Osteocyte (in vitro differentiated cells): ENCODE measurements around the gene WNT2. TPM values are rescaled to one million over a fixed set of nuclear protein-coding genes. Genes with fewer than 3 reads are reported as not detected.

Experiments used
- DNase-seq: peaks from one replicate; pipeline ENCODE4 v3.0.0; 2021; ENCODE audit warnings: mixed read lengths; ENCODE audit not compliant: unreplicated experiment; ENCODE audit errors: extremely low spot score
- H3K27ac Mint-ChIP-seq: one replicate; pipeline ENCODE4 v1.8.0; 2021; ENCODE audit warnings: mild to moderate bottlenecking, mixed read lengths; ENCODE audit not compliant: unreplicated experiment
- H3K27me3 Mint-ChIP-seq: one replicate; pipeline ENCODE4 v1.8.0; 2021; ENCODE audit warnings: mixed read lengths; ENCODE audit not compliant: unreplicated experiment
- H3K36me3 Mint-ChIP-seq: one replicate; pipeline ENCODE4 v1.8.0; 2021; ENCODE audit warnings: mixed read lengths; ENCODE audit not compliant: unreplicated experiment
- H3K4me1 Mint-ChIP-seq: one replicate; pipeline ENCODE4 v1.8.0; 2021; ENCODE audit warnings: mixed read lengths; ENCODE audit not compliant: unreplicated experiment
- H3K4me3 Mint-ChIP-seq: one replicate; pipeline ENCODE4 v1.8.0; 2021; ENCODE audit warnings: mild to moderate bottlenecking, moderate library complexity, mixed read lengths; ENCODE audit not compliant: unreplicated experiment
- H3K9me3 Mint-ChIP-seq: one replicate; pipeline ENCODE4 v1.8.0; 2021; ENCODE audit warnings: mixed read lengths; ENCODE audit not compliant: unreplicated experiment
- total RNA-seq: library from RNA; stranded (reverse); gene quantifications from 2 replicates; pipeline ENCODE4 v1.2.1, GENCODE V29; 2021
- TF ChIP-seq, protein P1 (sequence below): fragments of 200-600 bp; sonication (generic); IDR thresholded peaks from 2 replicates; pipeline ENCODE4 v1.5.0; 2021; ENCODE audit warnings: antibody characterized with exemption, mild to moderate bottlenecking, moderate library complexity

Gene WNT2
- total RNA-seq, 1 donor from 2014 or later: 9.5 TPM

DNA sequence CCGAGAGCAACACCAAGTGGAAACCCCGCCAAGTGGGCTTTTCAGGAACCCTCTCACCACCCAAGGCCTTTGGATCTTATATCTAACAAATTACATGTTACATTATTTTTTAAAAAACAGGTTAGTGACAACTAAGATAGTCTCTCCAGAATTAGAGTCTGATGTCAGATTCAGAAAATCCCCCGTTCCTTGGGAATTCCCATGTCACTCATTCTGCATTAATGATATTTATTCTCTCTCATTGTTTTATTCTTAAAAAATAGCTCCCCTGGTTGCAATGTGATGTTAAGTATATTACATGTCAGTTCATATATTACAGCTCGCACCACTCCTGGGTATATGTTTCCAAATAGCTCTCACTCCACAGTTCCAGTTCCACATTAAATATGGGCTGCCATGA is 81.8 kb downstream of the WNT2 start:
- Mint-ChIP-seq H3K36me3 (peaks cover 4% of the 10 kb centered on the region), H3K27me3 (no peaks in the 10 kb centered on the region), H3K9me3 (peaks cover 17% of the 10 kb centered on the region), H3K27ac (no peak overlapping the region), H3K4me1 (no peaks in the 10 kb centered on the region), H3K4me3 (no peak overlapping the region)
- TF ChIP-seq, protein P1, sequence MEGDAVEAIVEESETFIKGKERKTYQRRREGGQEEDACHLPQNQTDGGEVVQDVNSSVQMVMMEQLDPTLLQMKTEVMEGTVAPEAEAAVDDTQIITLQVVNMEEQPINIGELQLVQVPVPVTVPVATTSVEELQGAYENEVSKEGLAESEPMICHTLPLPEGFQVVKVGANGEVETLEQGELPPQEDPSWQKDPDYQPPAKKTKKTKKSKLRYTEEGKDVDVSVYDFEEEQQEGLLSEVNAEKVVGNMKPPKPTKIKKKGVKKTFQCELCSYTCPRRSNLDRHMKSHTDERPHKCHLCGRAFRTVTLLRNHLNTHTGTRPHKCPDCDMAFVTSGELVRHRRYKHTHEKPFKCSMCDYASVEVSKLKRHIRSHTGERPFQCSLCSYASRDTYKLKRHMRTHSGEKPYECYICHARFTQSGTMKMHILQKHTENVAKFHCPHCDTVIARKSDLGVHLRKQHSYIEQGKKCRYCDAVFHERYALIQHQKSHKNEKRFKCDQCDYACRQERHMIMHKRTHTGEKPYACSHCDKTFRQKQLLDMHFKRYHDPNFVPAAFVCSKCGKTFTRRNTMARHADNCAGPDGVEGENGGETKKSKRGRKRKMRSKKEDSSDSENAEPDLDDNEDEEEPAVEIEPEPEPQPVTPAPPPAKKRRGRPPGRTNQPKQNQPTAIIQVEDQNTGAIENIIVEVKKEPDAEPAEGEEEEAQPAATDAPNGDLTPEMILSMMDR: no peak
- no peak for DNase-seq

GRCh38 chr7:117238937-117239336 is 83.9 kb downstream of the WNT2 start:
- no peak overlapping the region for H3K27ac Mint-ChIP-seq
- H3K27me3 Mint-ChIP-seq: no peaks in the 10 kb centered on the region
- TF ChIP-seq, protein P1: no peak
- no peak for DNase-seq
- H3K4me3 Mint-ChIP-seq: no peak overlapping the region
- peaks cover 14% of the 10 kb centered on the region for H3K9me3 Mint-ChIP-seq
- H3K36me3 Mint-ChIP-seq: peaks cover 5% of the 10 kb centered on the region
- H3K4me1 Mint-ChIP-seq: no peaks in the 10 kb centered on the region

DNA sequence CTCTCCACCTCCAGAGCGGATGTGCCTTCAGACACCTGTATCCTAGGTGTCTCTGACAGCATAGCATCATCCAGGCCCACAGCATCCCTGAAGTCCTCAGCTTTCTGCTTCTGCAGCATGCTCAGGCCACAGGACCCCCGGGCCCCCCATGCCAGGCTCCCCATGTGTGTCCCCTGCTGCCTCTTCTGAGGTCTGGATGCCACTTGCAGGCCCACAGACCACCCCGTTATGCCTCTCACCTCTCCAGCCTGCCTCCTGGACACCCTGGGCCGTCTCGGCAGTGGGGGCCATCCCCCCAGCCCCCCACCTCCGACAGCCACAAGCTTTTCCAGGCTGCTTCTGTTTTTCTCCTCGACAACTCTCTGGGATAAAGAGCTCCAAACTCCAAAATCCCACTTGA is 84.4 kb downstream of the WNT2 start:
- peaks cover 5% of the 10 kb centered on the region for H3K36me3 Mint-ChIP-seq
- TF ChIP-seq, protein P1: no peak

DNA sequence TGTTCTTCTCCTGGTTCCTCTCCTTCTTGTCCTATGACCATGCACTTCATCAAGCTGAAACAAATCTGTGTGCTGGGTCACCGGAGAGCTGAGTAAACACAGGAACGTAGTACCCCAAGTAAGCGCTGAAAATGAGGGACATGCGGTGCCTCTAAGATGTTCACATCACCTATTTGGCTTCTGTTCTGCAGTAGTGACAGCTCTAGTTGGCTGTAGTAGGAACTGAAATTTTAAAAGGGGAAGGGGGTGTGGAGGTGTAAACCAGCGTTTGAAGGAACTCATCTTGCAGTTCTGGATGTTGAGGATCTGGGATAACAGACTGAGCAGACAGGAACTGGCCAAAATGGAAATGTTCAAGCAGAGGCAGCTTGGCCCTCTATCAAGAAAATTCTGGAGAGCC is 85.2 kb downstream of the WNT2 start:
- TF ChIP-seq, protein P1: no peak
- H3K27ac Mint-ChIP-seq: no peak overlapping the region
- H3K36me3 Mint-ChIP-seq: peaks cover 5% of the 10 kb centered on the region
- DNase-seq: no peak
- no peaks in the 10 kb centered on the region for H3K27me3 Mint-ChIP-seq
- no peaks in the 10 kb centered on the region for H3K4me1 Mint-ChIP-seq
- peaks cover 14% of the 10 kb centered on the region for H3K9me3 Mint-ChIP-seq
- H3K4me3 Mint-ChIP-seq: no peak overlapping the region

More for the DNA sequence above, 84.4 kb downstream of the WNT2 start:
- H3K27me3 Mint-ChIP-seq: no peaks in the 10 kb centered on the region
- H3K27ac Mint-ChIP-seq: no peak overlapping the region
- H3K9me3 Mint-ChIP-seq: peaks cover 14% of the 10 kb centered on the region
- DNase-seq: no peak
- H3K4me1 Mint-ChIP-seq: no peaks in the 10 kb centered on the region
- no peak overlapping the region for H3K4me3 Mint-ChIP-seq

DNA sequence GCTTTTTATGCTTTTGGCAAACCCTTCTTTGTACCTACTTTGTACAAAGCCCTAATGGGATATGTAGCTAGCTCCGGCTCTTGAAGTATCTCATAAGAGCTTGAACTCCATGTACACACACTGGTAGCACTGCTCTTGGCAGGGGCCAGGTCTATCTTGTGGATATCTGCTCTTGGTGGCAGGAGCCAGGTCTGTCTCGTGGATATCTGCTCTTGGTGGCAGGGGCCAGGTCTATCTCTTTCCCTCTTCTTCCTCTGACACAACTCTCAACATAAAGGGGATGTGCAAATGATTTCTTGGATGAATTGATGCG is 91.9 kb downstream of the WNT2 start:
- peak overlapping the region; percentile 68 for H3K27ac Mint-ChIP-seq
- H3K4me3 Mint-ChIP-seq: no peak overlapping the region
- H3K36me3 Mint-ChIP-seq: peaks cover 31% of the 10 kb centered on the region
- DNase-seq: no peak
- TF ChIP-seq, protein P1: no peak
- H3K4me1 Mint-ChIP-seq: peaks cover 30% of the 10 kb centered on the region
- peaks cover 9% of the 10 kb centered on the region for H3K9me3 Mint-ChIP-seq
- no peaks in the 10 kb centered on the region for H3K27me3 Mint-ChIP-seq
